H1 (cell line): Measurements from ENCODE around the gene KXD1. TPM values are rescaled to one million over a fixed set of nuclear protein-coding genes. Genes with fewer than 3 reads are reported as not detected.

Source experiments
- CTCF ChIA-PET: fragments of 300-600 bp; sonication (Branson Sonifier 250); formaldehyde crosslinking; loops from one replicate; lab custom pipeline; 2021; ENCODE audit not compliant: partially characterized antibody; lab: Charles Lee
- POLR2A ChIA-PET: fragments of 300-600 bp; sonication (Branson Sonifier 250); formaldehyde crosslinking; loops from one replicate; lab custom pipeline; 2021; ENCODE audit warnings: inconsistent platforms; ENCODE audit not compliant: partially characterized antibody; lab: Charles Lee
- DNase-seq, 2 experiments: peaks; one replicate each; pipeline versions ENCODE4 v3.0.0 to v3.0.0-alpha.2; 2010 to 2022; ENCODE audit warnings: low spot score in 2 of 2, low read depth in 1 of 2, mixed read lengths in 1 of 2
- FAIRE-seq: peaks from 2 replicates; lab custom pipeline; 2011; peaks lifted over from hg19 to GRCh38; lab: Jason Lieb, UNC
- H2AFZ ChIP-seq: 2 replicates; pipeline ENCODE4 v1.8.1; 2012; ENCODE audit warnings: low read length, inconsistent platforms
- H2AK5ac ChIP-seq: 2 replicates; pipeline ENCODE4 v1.6.1; 2013; ENCODE audit warnings: low read depth, low read length
- H2BK120ac ChIP-seq: replicated peaks from 2 replicates; pipeline ENCODE3; 2013; ENCODE audit warnings: low read depth, low read length, inconsistent platforms
- H2BK12ac ChIP-seq: 2 replicates; pipeline ENCODE4 v1.6.1; 2013; ENCODE audit warnings: low read depth, low read length
- H2BK15ac ChIP-seq: 2 replicates; pipeline ENCODE4 v1.6.1; 2013; ENCODE audit warnings: low read length
- H2BK20ac ChIP-seq: 2 replicates; pipeline ENCODE4 v1.6.1; 2013; ENCODE audit warnings: low read length
- H2BK5ac ChIP-seq: 2 replicates; pipeline ENCODE4 v1.6.1; 2013; ENCODE audit warnings: low read depth, low read length
- H3K14ac ChIP-seq: 2 replicates; pipeline ENCODE4 v1.6.1; 2013; ENCODE audit warnings: inconsistent platforms; ENCODE audit not compliant: insufficient read length
- H3K18ac ChIP-seq: 2 replicates; pipeline ENCODE4 v1.6.1; 2013; ENCODE audit warnings: low read length; ENCODE audit errors: extremely low read depth
- H3K23ac ChIP-seq: 2 replicates; pipeline ENCODE4 v1.6.1; 2013; ENCODE audit warnings: inconsistent platforms; ENCODE audit not compliant: insufficient read length
- H3K23me2 ChIP-seq: 2 replicates; pipeline ENCODE4 v1.6.1; 2013; ENCODE audit warnings: low read depth, low read length
- H3K27ac ChIP-seq: 2 replicates; pipeline ENCODE4 v1.6.1; 2011; ENCODE audit warnings: low read depth, low read length, inconsistent platforms
- H3K27me3 ChIP-seq, 4 experiments: replicated peaks in 1 of 4; 1 replicate in 1 of 4; 2 replicates in 3 of 4; pipeline versions ENCODE4 v1.6.1 to v1.8.1; 2011 to 2013; ENCODE audit warnings: low read length in 3 of 4, mild to moderate bottlenecking in 3 of 4, inconsistent platforms in 2 of 4, mixed read lengths in 2 of 4, moderate library complexity in 1 of 4; ENCODE audit not compliant: control insufficient read depth in 3 of 4, insufficient read depth in 3 of 4; ENCODE audit errors: extremely low read depth in 1 of 4
- H3K36me3 ChIP-seq, 4 experiments: 2 replicates each; pipeline versions ENCODE4 v1.6.1 to v1.8.1; 2011 to 2013; ENCODE audit warnings: mild to moderate bottlenecking in 4 of 4, low read length in 3 of 4, moderate library complexity in 2 of 4, control low read depth in 1 of 4, inconsistent platforms in 1 of 4; ENCODE audit not compliant: insufficient read depth in 4 of 4, control insufficient read depth in 2 of 4
- H3K4ac ChIP-seq: replicated peaks from 2 replicates; pipeline ENCODE3; 2013; ENCODE audit warnings: low read length, low read depth, mixed read lengths, inconsistent platforms; ENCODE audit not compliant: insufficient read length
- H3K4me1 ChIP-seq, 4 experiments: replicated peaks in 1 of 4; 1 replicate in 1 of 4; 2 replicates in 3 of 4; pipeline versions ENCODE4 v1.6.1 to v1.8.1; 2011 to 2013; ENCODE audit warnings: low read length in 3 of 4, inconsistent platforms in 2 of 4, mixed read lengths in 1 of 4; ENCODE audit not compliant: insufficient read depth in 4 of 4, control insufficient read depth in 3 of 4
- H3K4me2 ChIP-seq, 2 experiments: 2 replicates each; pipeline versions ENCODE4 v1.6.1 to v1.8.1; 2011 to 2013; ENCODE audit warnings: low read depth in 2 of 2, low read length in 2 of 2, control low read depth in 1 of 2, inconsistent platforms in 1 of 2, mild to moderate bottlenecking in 1 of 2; ENCODE audit not compliant: insufficient read depth in 1 of 2
- H3K4me3 ChIP-seq, 4 experiments: fragments of 200-600, 300-600 bp in 1 of 4; sonication (generic), shearing (Covaris generic), sonication (Bioruptor Twin) in 1 of 4; 2 replicates each; pipeline versions ENCODE4 v1.5.1 to v1.8.1; 2011 to 2016; ENCODE audit warnings: low read length in 4 of 4, low read depth in 3 of 4, control low read depth in 2 of 4, inconsistent platforms in 2 of 4, mild to moderate bottlenecking in 2 of 4, mixed read lengths in 1 of 4, moderate library complexity in 1 of 4; ENCODE audit not compliant: insufficient read depth in 2 of 4; ENCODE audit errors: extremely low read depth in 1 of 4
- H3K56ac ChIP-seq: replicated peaks from 2 replicates; pipeline ENCODE3; 2013; ENCODE audit warnings: low read depth, mild to moderate bottlenecking, mixed read lengths, low read length, inconsistent platforms; ENCODE audit not compliant: insufficient read length
- H3K79me1 ChIP-seq: 2 replicates; pipeline ENCODE4 v1.6.1; 2013; ENCODE audit warnings: low read depth, low read length, control low read depth
- H3K79me2 ChIP-seq, 2 experiments: 2 replicates each; pipeline versions ENCODE4 v1.6.1 to v1.8.1; 2012 to 2013; ENCODE audit warnings: low read length in 2 of 2, mild to moderate bottlenecking in 2 of 2, inconsistent platforms in 1 of 2; ENCODE audit not compliant: insufficient read depth in 2 of 2, control insufficient read depth in 1 of 2
- H3K9ac ChIP-seq, 4 experiments: replicated peaks in 1 of 4; 1 replicate in 1 of 4; 2 replicates in 3 of 4; pipeline versions ENCODE4 v1.6.1 to v1.8.1; 2011 to 2013; ENCODE audit warnings: low read depth in 3 of 4, low read length in 3 of 4, control low read depth in 2 of 4, mild to moderate bottlenecking in 2 of 4, moderate library complexity in 2 of 4, inconsistent platforms in 1 of 4; ENCODE audit errors: extremely low read depth in 1 of 4
- H3K9me3 ChIP-seq, 2 experiments: 2 replicates each; pipeline versions ENCODE4 v1.6.1 to v1.8.1; 2012 to 2013; ENCODE audit warnings: mild to moderate bottlenecking in 2 of 2, moderate library complexity in 2 of 2, control low read depth in 1 of 2, inconsistent platforms in 1 of 2, low read depth in 1 of 2, low read length in 1 of 2, mixed read lengths in 1 of 2; ENCODE audit not compliant: insufficient read depth in 2 of 2
- H4K20me1 ChIP-seq, 2 experiments: replicated peaks in 1 of 2; 2 replicates each; pipeline versions ENCODE3 to v1.8.1; 2011 to 2013; ENCODE audit warnings: inconsistent platforms in 2 of 2, low read length in 2 of 2, mild to moderate bottlenecking in 1 of 2; ENCODE audit not compliant: insufficient read depth in 2 of 2, control insufficient read depth in 1 of 2
- H4K5ac ChIP-seq: 2 replicates; pipeline ENCODE4 v1.6.1; 2013; ENCODE audit warnings: low read length, low read depth, mixed read lengths, inconsistent platforms; ENCODE audit not compliant: insufficient read length
- H4K8ac ChIP-seq: 2 replicates; pipeline ENCODE4 v1.8.0; 2013; ENCODE audit warnings: mild to moderate bottlenecking, moderate library complexity, low read length, inconsistent platforms; ENCODE audit not compliant: insufficient read depth; ENCODE audit errors: extremely low read depth
- H4K91ac ChIP-seq: replicated peaks from 2 replicates; pipeline ENCODE3; 2013; ENCODE audit warnings: low read length, mixed read lengths, inconsistent platforms; ENCODE audit not compliant: insufficient read length
- ASH2L ChIP-seq: fragments of 200-600, 300-600 bp; sonication (generic); IDR thresholded peaks from one replicate; pipeline ENCODE4 v1.7.1; 2017; ENCODE audit warnings: low read length
- CBX5 ChIP-seq: fragments of 300-800, 300-1000 bp; sonication (generic); IDR thresholded peaks from 2 replicates; pipeline ENCODE4 v1.7.1; 2016; ENCODE audit warnings: antibody characterized with exemption, low read length, low read depth
- E2F6 ChIP-seq: IDR thresholded peaks from 2 replicates; pipeline ENCODE4 v1.6.1; 2012; ENCODE audit warnings: inconsistent platforms
- MAX ChIP-seq: IDR thresholded peaks from 2 replicates; pipeline ENCODE4 v1.6.1; 2012; ENCODE audit warnings: inconsistent platforms
- POLR2AphosphoS5 ChIP-seq: IDR thresholded peaks from 2 replicates; pipeline ENCODE4 v1.6.1; 2011; ENCODE audit warnings: low read depth, low read length
- SP4 ChIP-seq: IDR thresholded peaks from 2 replicates; pipeline ENCODE4 v1.6.1; 2012; ENCODE audit warnings: low read length, inconsistent platforms
- TAF1 ChIP-seq: IDR thresholded peaks from 2 replicates; pipeline ENCODE4 v1.6.1; 2011; ENCODE audit warnings: mild to moderate bottlenecking, low read depth, low read length
- WGBS, 2 experiments: shearing (Covaris generic) in 1 of 2; methylation state at CpG; one replicate each; pipeline versions ENCODE4 v1.1.6 to v1.1.7; 2013 to 2015; ENCODE audit warnings: low lambda C conversion rate in 2 of 2, mixed read lengths in 2 of 2, inconsistent platforms in 1 of 2, low coverage in 1 of 2, missing lambda C conversion rate in 1 of 2; ENCODE audit not compliant: insufficient replicate concordance in 2 of 2, insufficient coverage in 1 of 2, insufficient read length in 1 of 2; ENCODE audit errors: extremely low coverage in 1 of 2, missing lambda C conversion rate in 1 of 2; 5-methylcytosine and 5-hydroxymethylcytosine counted together
- polyA plus RNA-seq, 7 experiments: library from polyadenylated mRNA; depleted of rRNA in 3 of 7; stranded (reverse) in 5 of 7; unstranded in 2 of 7; fragments of >200 nt in 5 of 7; fragments of 200-250 nt in 2 of 7; gene quantifications; 1 replicate in 5 of 7; 2 replicates in 1 of 7; 4 replicates in 1 of 7; pipeline versions ENCODE4 v1.2.1 to v1.2.3, GENCODE V29; 2011 to 2013; ENCODE audit warnings: missing spikeins in 2 of 7, mixed read lengths in 2 of 7
- total RNA-seq: library from RNA; stranded (reverse); fragmentation: NEBNext Ultra II Directional; extraction: Animal tissue kit (Norgen Biotek cat#: 25700); gene quantifications from 2 replicates; pipeline ENCODE4 v1.2.1, GENCODE V29; 2021
- TF ChIP-seq, protein P1 (sequence below): IDR thresholded peaks from 2 replicates; pipeline ENCODE4 v1.6.1; 2011; ENCODE audit warnings: low read length, improper control_type of control experiment

Gene KXD1
- total and polyA plus RNA-seq, 2 of the 8 experiments (the other 6 are each of a cell fraction or from before 2014, with no cell fraction given): 115 to 267 TPM

GRCh38 chr19:18589380-18590272 lies 32.0 kb downstream of the KXD1 start:
- peak overlapping the region; percentile 86 for H4K8ac ChIP-seq
- H3K23ac ChIP-seq: no peak overlapping the region
- ChIA-PET POLR2A (interaction anchor here (0.5 to 10.3 kb wide), 37 partner anchors 8 to 242 kb away, joined by 3 to 112 read pairs (median 3); partner anchors contain the start of genes CRLF1, FKBP8, ISYNA1 and TMEM59L), CTCF (interaction anchor here (0.6 to 12.5 kb wide), 31 partner anchors 8 to 1685 kb away, joined by 3 to 139 read pairs (median 3); partner anchors contain the start of gene UBA52)
- peaks cover 2 to 20% (median 13%) of the 10 kb centered on the region in 4 experiments for H3K4me1 ChIP-seq
- H3K14ac ChIP-seq: no peak overlapping the region
- peak overlapping the region; percentile 86 for H2BK5ac ChIP-seq
- WGBS, 2 experiments: 2% methylated on average over 39 of the region's 52 CpGs; no CpG with 5 or more reads in 1 of the 2 experiments
- FAIRE-seq (no peak), DNase-seq (peak; percentile 69 to 87)
- H3K4me3 ChIP-seq: peak overlapping the region; percentile 78 to 91 (median 84)
- H3K36me3 ChIP-seq: no peaks in the 10 kb centered on the region
- H2BK15ac ChIP-seq: no peak overlapping the region
- peak overlapping the region; percentile 8 for H3K4ac ChIP-seq
- peak overlapping the region; percentile 81 for H3K18ac ChIP-seq
- peak overlapping the region; percentile 91 for H4K91ac ChIP-seq
- no peaks in the 10 kb centered on the region; a peak in 2 of 7 replicates for H3K27me3 ChIP-seq
- no peak overlapping the region; the same call in 1 of the 2 replicates for H2AFZ ChIP-seq
- H3K9ac ChIP-seq: peak overlapping the region; percentile 24 to 89 (median 84)
- H3K23me2 ChIP-seq: peaks cover 14% of the 10 kb centered on the region
- no peak overlapping the region for H2BK20ac ChIP-seq
- H3K56ac ChIP-seq: peak overlapping the region; percentile 49
- peak overlapping the region; percentile 47 for H4K5ac ChIP-seq
- no peaks in the 10 kb centered on the region for H3K79me2 ChIP-seq
- peak overlapping the region; percentile 94; the same call in 1 of the 2 replicates for H3K27ac ChIP-seq
- H4K20me1 ChIP-seq: peaks cover 0 to 3% of the 10 kb centered on the region in 2 experiments
- H3K79me1 ChIP-seq: no peaks in the 10 kb centered on the region
- no peak overlapping the region for H2BK12ac ChIP-seq
- no peak overlapping the region for H2AK5ac ChIP-seq
- H2BK120ac ChIP-seq: no peak overlapping the region
- peak overlapping the region; percentile 75 to 95 for H3K4me2 ChIP-seq
- no peaks in the 10 kb centered on the region for H3K9me3 ChIP-seq
- TF ChIP-seq TAF1 (peak; percentile 52; the same call in 1 of the 2 replicates), POLR2AphosphoS5 (peak; percentile 32; the same call in 1 of the 2 replicates), MAX (peak; percentile 97), SP4 (no peak), ASH2L (no peak), CBX5 (no peak), E2F6 (peak; percentile 91)
- TF ChIP-seq, protein P1, sequence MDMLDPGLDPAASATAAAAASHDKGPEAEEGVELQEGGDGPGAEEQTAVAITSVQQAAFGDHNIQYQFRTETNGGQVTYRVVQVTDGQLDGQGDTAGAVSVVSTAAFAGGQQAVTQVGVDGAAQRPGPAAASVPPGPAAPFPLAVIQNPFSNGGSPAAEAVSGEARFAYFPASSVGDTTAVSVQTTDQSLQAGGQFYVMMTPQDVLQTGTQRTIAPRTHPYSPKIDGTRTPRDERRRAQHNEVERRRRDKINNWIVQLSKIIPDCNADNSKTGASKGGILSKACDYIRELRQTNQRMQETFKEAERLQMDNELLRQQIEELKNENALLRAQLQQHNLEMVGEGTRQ: no peak
